Astrocyte (in vitro differentiated cells and primary cell): ENCODE measurements around the gene ADORA2A.

Source experiments
- EZH2 ChIP-seq: IDR thresholded peaks from 2 replicates; pipeline ENCODE4 v1.6.1; 2012; ENCODE audit warnings: mild to moderate bottlenecking, low read length, inconsistent platforms; ENCODE audit not compliant: insufficient read depth
- TF ChIP-seq, protein P1 (sequence below): IDR thresholded peaks from 2 replicates; pipeline ENCODE4 v1.5.1; 2011; ENCODE audit warnings: low read depth, mild to moderate bottlenecking, inconsistent platforms, low read length, moderate library complexity; ENCODE audit not compliant: insufficient read depth

DNA sequence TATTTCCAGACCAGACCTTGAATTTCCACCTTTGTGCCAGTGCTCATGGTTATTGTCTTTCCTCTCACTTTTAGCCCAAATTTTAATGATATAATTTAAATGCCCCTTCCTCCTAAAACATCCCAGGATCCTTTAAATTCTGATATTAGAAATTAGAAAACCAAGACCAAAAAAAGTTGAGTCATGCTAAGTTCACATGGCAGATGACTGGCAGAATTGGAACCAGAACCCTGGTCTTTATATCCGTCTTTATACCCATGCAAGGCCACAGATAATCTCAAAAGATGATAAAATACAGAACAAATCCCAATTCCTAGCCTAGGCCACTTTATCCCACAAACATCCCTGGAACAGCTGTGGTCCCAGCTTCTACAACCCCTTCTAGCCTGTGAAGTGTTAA, 26.5 kb downstream of the ADORA2A start:
- TF ChIP-seq, protein P1, sequence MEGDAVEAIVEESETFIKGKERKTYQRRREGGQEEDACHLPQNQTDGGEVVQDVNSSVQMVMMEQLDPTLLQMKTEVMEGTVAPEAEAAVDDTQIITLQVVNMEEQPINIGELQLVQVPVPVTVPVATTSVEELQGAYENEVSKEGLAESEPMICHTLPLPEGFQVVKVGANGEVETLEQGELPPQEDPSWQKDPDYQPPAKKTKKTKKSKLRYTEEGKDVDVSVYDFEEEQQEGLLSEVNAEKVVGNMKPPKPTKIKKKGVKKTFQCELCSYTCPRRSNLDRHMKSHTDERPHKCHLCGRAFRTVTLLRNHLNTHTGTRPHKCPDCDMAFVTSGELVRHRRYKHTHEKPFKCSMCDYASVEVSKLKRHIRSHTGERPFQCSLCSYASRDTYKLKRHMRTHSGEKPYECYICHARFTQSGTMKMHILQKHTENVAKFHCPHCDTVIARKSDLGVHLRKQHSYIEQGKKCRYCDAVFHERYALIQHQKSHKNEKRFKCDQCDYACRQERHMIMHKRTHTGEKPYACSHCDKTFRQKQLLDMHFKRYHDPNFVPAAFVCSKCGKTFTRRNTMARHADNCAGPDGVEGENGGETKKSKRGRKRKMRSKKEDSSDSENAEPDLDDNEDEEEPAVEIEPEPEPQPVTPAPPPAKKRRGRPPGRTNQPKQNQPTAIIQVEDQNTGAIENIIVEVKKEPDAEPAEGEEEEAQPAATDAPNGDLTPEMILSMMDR = no peak
- no peak for TF ChIP-seq EZH2
